Caco-2 (cell line): Measurements from ENCODE around the gene MEIS1. TPM values are rescaled to one million over a fixed set of nuclear protein-coding genes. Genes with fewer than 3 reads are reported as not detected.

ENCODE experiments used
- BruUV-seq: library from RNA; stranded (reverse); fragments of 400-500 nt; replicated peaks from 2 replicates; lab custom pipeline; 2021; lab: Mats Ljungman, UMichigan
- CTCF ChIA-PET: fragments of 300-600 bp; sonication (Branson Sonifier 250); formaldehyde crosslinking; loops from one replicate; lab custom pipeline; 2022; ENCODE audit warnings: antibody characterized with exemption; lab: Charles Lee
- POLR2A ChIA-PET: fragments of 300-600 bp; sonication (Branson Sonifier 250); formaldehyde crosslinking; loops from one replicate; lab custom pipeline; 2022; ENCODE audit warnings: antibody characterized with exemption; lab: Charles Lee
- DNase-seq, 2 experiments: peaks; one replicate each; pipeline versions ENCODE4 v3.0.0 to v3.0.0-alpha.2; 2020 to 2022
- H3K27me3 ChIP-seq: replicated peaks from 2 replicates; pipeline ENCODE4 v1.6.0; 2011; ENCODE audit warnings: low read length; ENCODE audit not compliant: control insufficient read depth, insufficient read depth
- H3K36me3 ChIP-seq: 2 replicates; pipeline ENCODE4 v1.5.1; 2011; ENCODE audit warnings: low read length; ENCODE audit not compliant: control insufficient read depth, insufficient read depth
- H3K4me1 ChIP-seq: fragments of 250-450 bp; sonication (Bioruptor Pico); 2 replicates; pipeline ENCODE4 v1.5.1; 2020; ENCODE audit warnings: mild to moderate bottlenecking
- H3K4me3 ChIP-seq: 2 replicates; pipeline ENCODE4 v1.5.1; 2011; ENCODE audit warnings: low read depth, mild to moderate bottlenecking, control low read depth, low read length
- H3K9me3 ChIP-seq: fragments of 250-450 bp; sonication (Bioruptor Pico); 2 replicates; pipeline ENCODE4 v1.5.1; 2020; ENCODE audit warnings: mild to moderate bottlenecking, moderate library complexity
- H3K27ac Mint-ChIP-seq: one replicate; pipeline ENCODE4 v1.8.0; 2022; ENCODE audit warnings: mixed read lengths; ENCODE audit not compliant: unreplicated experiment
- H3K27me3 Mint-ChIP-seq: one replicate; pipeline ENCODE4 v1.8.0; 2022; ENCODE audit warnings: mixed read lengths; ENCODE audit not compliant: insufficient read depth, unreplicated experiment
- H3K36me3 Mint-ChIP-seq: one replicate; pipeline ENCODE4 v1.8.0; 2022; ENCODE audit warnings: mild to moderate bottlenecking, mixed read lengths; ENCODE audit not compliant: insufficient read depth, unreplicated experiment
- H3K4me1 Mint-ChIP-seq: one replicate; pipeline ENCODE4 v1.8.0; 2022; ENCODE audit warnings: low read depth, mixed read lengths; ENCODE audit not compliant: unreplicated experiment
- H3K4me3 Mint-ChIP-seq: one replicate; pipeline ENCODE4 v1.8.0; 2022; ENCODE audit warnings: mild to moderate bottlenecking, moderate library complexity, mixed read lengths; ENCODE audit not compliant: unreplicated experiment
- H3K9me3 Mint-ChIP-seq: one replicate; pipeline ENCODE4 v1.8.0; 2022; ENCODE audit warnings: mixed read lengths; ENCODE audit not compliant: unreplicated experiment
- intact Hi-C: fragments of 100-400 bp; cut with micrococcal nuclease; formaldehyde crosslinking; loops from one replicate; pipeline ENCODE4 v1.10.0; 2022; ENCODE audit not compliant: unreplicated experiment
- total RNA-seq: library from RNA; stranded (reverse); gene quantifications from 2 replicates; pipeline ENCODE4 v1.2.3, GENCODE V29; 2022
- TF ChIP-seq, protein P1 (sequence below), 2 experiments: fragments of 200-600 bp in 1 of 2; IDR thresholded peaks; 1 replicate in 1 of 2; 2 replicates in 1 of 2; pipeline versions ENCODE4 v1.5.1 to v1.8.0; 2011 to 2022; ENCODE audit warnings: antibody characterized with exemption in 1 of 2, control low read depth in 1 of 2, inconsistent platforms in 1 of 2, low read depth in 1 of 2, low read length in 1 of 2, mild to moderate bottlenecking in 1 of 2, moderate library complexity in 1 of 2; ENCODE audit not compliant: insufficient read depth in 1 of 2, severe bottlenecking in 1 of 2, unreplicated experiment in 1 of 2

Gene MEIS1
- total RNA-seq, 1 experiment from 2014 or later, result 7.4 TPM

DNA sequence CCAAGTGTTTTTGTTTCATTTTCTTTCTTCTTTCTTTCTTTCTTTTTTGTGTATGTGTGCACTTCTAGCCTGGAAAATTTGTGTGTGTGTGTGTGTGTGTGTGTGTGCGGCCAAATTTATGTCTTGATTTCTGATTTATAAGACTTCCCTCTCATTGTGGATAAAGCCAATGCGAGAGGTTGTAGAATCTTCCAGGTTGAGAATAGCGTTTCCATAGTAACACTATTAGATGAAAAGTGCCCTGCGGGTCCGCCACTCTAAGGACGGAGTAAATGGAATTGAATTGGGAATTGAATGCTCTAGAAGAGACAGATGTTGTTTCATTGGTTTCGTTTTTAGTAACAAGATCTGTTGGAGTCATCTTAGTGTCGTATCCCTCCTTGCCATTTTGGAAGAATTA, 81.6 kb downstream of the MEIS1 start:
- intact Hi-C loops, result no loop called here
- H3K9me3 Mint-ChIP-seq, result no peaks in the 10 kb centered on the region
- H3K9me3 ChIP-seq, result no peaks in the 10 kb centered on the region
- H3K27ac Mint-ChIP-seq, result no peak overlapping the region
- H3K4me3 Mint-ChIP-seq, result no peak overlapping the region
- H3K27me3 ChIP-seq, result no peaks in the 10 kb centered on the region
- no peaks in the 10 kb centered on the region for H3K36me3 ChIP-seq
- H3K4me1 ChIP-seq, result no peaks in the 10 kb centered on the region
- ChIA-PET CTCF (no interaction called here), POLR2A (no interaction called here)
- TF ChIP-seq, protein P1, sequence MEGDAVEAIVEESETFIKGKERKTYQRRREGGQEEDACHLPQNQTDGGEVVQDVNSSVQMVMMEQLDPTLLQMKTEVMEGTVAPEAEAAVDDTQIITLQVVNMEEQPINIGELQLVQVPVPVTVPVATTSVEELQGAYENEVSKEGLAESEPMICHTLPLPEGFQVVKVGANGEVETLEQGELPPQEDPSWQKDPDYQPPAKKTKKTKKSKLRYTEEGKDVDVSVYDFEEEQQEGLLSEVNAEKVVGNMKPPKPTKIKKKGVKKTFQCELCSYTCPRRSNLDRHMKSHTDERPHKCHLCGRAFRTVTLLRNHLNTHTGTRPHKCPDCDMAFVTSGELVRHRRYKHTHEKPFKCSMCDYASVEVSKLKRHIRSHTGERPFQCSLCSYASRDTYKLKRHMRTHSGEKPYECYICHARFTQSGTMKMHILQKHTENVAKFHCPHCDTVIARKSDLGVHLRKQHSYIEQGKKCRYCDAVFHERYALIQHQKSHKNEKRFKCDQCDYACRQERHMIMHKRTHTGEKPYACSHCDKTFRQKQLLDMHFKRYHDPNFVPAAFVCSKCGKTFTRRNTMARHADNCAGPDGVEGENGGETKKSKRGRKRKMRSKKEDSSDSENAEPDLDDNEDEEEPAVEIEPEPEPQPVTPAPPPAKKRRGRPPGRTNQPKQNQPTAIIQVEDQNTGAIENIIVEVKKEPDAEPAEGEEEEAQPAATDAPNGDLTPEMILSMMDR (IDR thresholded peaks at IDR 0.05; ENCODE audit: insufficient read depth in 1 of 2, low read depth in 1 of 2, low read length in 1 of 2, severe bottlenecking in 1 of 2, unreplicated experiment in 1 of 2), result no peak
- H3K4me3 ChIP-seq, result no peak overlapping the region
- no TSS peak for BruUV-seq
- H3K27me3 Mint-ChIP-seq, result no peaks in the 10 kb centered on the region
- no peaks in the 10 kb centered on the region for H3K36me3 Mint-ChIP-seq
- no peak for DNase-seq
- H3K4me1 Mint-ChIP-seq, result no peaks in the 10 kb centered on the region

DNA sequence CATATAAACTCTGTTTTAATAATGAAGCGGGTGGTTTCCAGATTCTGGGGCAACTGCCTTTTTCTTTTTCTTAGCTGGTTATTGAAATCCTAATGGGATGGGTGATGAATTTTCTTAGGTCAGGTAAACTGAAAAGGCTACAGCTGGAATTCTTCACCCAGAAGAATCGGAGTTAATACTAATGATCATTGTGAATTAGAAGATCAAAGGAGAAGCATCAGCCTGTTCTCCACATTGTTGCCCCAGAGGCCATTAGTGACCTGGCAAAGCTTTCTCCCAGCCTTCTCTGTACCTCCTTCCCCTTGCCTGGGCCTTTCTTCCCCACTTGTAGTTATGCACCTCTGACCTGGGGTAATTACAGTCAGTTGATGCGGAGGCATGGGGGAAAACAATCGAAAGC, 82.8 kb downstream of the MEIS1 start:
- Histone ChIP-seq H3K4me3 (no peak overlapping the region), H3K4me1 (no peaks in the 10 kb centered on the region), H3K36me3 (no peaks in the 10 kb centered on the region), H3K9me3 (no peaks in the 10 kb centered on the region), H3K27me3 (no peaks in the 10 kb centered on the region)
- intact Hi-C loops, result no loop called here
- TF ChIP-seq, protein P1 (IDR thresholded peaks at IDR 0.05; ENCODE audit: insufficient read depth in 1 of 2, low read depth in 1 of 2, low read length in 1 of 2, severe bottlenecking in 1 of 2, unreplicated experiment in 1 of 2), result no peak
- ChIA-PET POLR2A (no interaction called here), CTCF (no interaction called here)
- no TSS peak for BruUV-seq
- Mint-ChIP-seq H3K4me3 (no peak overlapping the region), H3K4me1 (no peaks in the 10 kb centered on the region), H3K27me3 (no peaks in the 10 kb centered on the region), H3K9me3 (no peaks in the 10 kb centered on the region), H3K27ac (no peak overlapping the region), H3K36me3 (no peaks in the 10 kb centered on the region)
- no peak for DNase-seq

GRCh38 chr2:66519264-66519843, 84.4 kb downstream of the MEIS1 start:
- intact Hi-C loops, result no loop called here

More at GRCh38 chr2:66519264-66519843, 84.4 kb downstream of the MEIS1 start:
- H3K9me3 ChIP-seq, result no peaks in the 10 kb centered on the region
- Mint-ChIP-seq H3K4me1 (no peaks in the 10 kb centered on the region), H3K27ac (no peak overlapping the region), H3K27me3 (no peaks in the 10 kb centered on the region), H3K36me3 (no peaks in the 10 kb centered on the region), H3K9me3 (no peaks in the 10 kb centered on the region), H3K4me3 (no peak overlapping the region)
- CTCF ChIA-PET, result no interaction called here
- BruUV-seq, result no TSS peak
- POLR2A ChIA-PET, result no interaction called here
- H3K4me1 ChIP-seq, result no peaks in the 10 kb centered on the region
- H3K27me3 ChIP-seq, result no peaks in the 10 kb centered on the region
- TF ChIP-seq, protein P1 (IDR thresholded peaks at IDR 0.05; ENCODE audit: insufficient read depth in 1 of 2, low read depth in 1 of 2, low read length in 1 of 2, severe bottlenecking in 1 of 2, unreplicated experiment in 1 of 2), result no peak
- H3K4me3 ChIP-seq, result no peak overlapping the region
- H3K36me3 ChIP-seq, result no peaks in the 10 kb centered on the region
- no peak for DNase-seq
